Measurements from ENCODE around the gene FAM168A. TPM values are rescaled to one million over a fixed set of nuclear protein-coding genes. Genes with fewer than 3 reads are reported as not detected.

Gene FAM168A
- total and polyA plus RNA-seq, 7 donors: 5.3 to 28.6 (median 18.1) TPM

DNA sequence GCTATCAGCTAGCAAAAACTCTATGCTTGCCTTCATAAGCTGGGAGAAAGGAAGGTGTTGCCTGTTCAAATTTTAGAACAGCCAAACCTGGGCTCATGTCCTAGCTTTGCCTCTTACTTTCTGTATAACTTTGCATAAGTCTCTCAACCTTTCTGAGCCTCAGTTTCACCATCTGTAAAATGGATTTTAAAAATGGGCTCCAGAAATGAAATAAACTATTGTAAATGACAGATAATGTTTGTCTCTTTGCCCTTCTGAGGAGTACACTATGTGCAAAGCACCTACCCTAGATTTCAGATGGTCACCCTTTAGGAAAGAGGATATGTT lies 68.7 kb downstream of the FAM168A start:
- H3K27me3 ChIP-seq (ENCODE audit: insufficient read depth in 3 of 3, low read length in 2 of 3): no peaks in the 10 kb centered on the region
- H3K9me3 ChIP-seq: no peaks in the 10 kb centered on the region
- TF ChIP-seq, protein P1, sequence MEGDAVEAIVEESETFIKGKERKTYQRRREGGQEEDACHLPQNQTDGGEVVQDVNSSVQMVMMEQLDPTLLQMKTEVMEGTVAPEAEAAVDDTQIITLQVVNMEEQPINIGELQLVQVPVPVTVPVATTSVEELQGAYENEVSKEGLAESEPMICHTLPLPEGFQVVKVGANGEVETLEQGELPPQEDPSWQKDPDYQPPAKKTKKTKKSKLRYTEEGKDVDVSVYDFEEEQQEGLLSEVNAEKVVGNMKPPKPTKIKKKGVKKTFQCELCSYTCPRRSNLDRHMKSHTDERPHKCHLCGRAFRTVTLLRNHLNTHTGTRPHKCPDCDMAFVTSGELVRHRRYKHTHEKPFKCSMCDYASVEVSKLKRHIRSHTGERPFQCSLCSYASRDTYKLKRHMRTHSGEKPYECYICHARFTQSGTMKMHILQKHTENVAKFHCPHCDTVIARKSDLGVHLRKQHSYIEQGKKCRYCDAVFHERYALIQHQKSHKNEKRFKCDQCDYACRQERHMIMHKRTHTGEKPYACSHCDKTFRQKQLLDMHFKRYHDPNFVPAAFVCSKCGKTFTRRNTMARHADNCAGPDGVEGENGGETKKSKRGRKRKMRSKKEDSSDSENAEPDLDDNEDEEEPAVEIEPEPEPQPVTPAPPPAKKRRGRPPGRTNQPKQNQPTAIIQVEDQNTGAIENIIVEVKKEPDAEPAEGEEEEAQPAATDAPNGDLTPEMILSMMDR (IDR thresholded peaks at IDR 0.05): no peak
- DNase-seq: no peak
- H3K4me1 ChIP-seq: peaks cover 29% of the 10 kb centered on the region
- peak in 1 of 4 donors; percentile 13 for ATAC-seq
- intact Hi-C loops (cut with DNase I): no loop called here
- H3K27ac ChIP-seq: no peak overlapping the region
- H3K4me3 ChIP-seq: no peak overlapping the region
- no peaks in the 10 kb centered on the region for H3K36me3 ChIP-seq (ENCODE audit: insufficient read depth in 1 of 2, low read depth in 1 of 2)

DNA sequence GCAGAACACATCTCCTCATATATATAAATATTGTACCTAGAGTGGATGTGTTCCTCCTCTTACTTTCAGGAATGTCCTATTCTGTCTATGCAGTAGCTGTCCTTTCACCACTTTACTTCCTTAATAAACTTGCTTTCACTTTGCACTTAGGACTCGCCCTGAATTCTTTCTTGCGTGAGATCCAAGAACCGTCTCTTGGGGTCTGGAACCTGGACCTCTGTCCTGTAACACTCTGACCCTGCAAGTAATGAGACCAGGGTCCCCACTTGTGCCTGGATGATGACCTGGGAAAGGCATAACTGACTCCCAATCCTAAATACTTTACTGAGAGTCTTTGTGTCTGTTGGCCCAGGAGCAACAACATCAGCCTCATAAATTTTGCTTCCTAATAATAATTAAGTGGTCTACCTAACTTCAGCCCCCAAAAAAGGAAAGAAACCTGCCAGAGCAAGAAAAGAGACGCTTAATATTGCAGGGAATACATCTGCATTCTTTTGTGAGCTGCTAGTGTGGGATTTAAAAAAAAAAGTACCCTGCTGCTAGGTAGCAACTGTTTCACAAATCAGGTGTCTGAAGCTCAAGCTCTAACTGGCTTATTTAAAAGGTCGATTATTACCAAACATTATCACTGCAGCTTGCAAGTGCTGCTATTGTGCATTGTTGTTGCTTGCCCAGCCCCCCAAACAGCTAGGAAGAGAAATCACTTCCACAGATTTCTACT lies 69.3 kb downstream of the FAM168A start:
- DNase-seq (no peak), ATAC-seq (no peak)
- 24 to 39% (median 37%) methylated on average over 5 of the region's 5 CpGs for WGBS, 3 donors
- no peak overlapping the region for H3K27ac ChIP-seq
- intact Hi-C loops (cut with DNase I): no loop called here
- peak overlapping the region; percentile 41 for H3K4me3 ChIP-seq
- peaks cover 29% of the 10 kb centered on the region for H3K4me1 ChIP-seq
- no peaks in the 10 kb centered on the region for H3K9me3 ChIP-seq
- H3K27me3 ChIP-seq (ENCODE audit: insufficient read depth in 3 of 3, low read length in 2 of 3): no peaks in the 10 kb centered on the region
- TF ChIP-seq, protein P1 (IDR thresholded peaks at IDR 0.05): no peak
- H3K36me3 ChIP-seq (ENCODE audit: insufficient read depth in 1 of 2, low read depth in 1 of 2): no peaks in the 10 kb centered on the region

DNA sequence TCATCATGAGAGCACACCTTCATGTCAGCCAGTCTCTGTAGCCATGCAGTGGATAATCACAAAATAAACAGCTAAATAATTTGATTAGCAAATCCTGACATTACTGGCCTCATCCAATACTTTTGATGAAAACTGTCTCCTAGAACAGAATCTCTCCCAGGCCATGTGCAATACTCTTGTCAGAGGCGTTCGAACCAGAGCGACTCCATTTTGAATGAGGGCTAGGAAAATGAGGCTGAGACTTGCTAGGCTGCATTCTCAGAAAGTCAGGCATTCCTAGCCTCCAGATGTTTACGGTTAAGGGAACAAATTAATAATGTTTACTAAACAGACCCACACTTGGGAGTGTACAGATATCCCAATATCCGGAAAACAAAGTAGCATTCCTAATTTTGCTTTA lies 69.9 kb downstream of the FAM168A start:
- WGBS, 3 donors: 91 to 95% (median 94%) methylated on average over 5 of the region's 5 CpGs
- Histone ChIP-seq H3K9me3 (no peaks in the 10 kb centered on the region), H3K36me3 (ENCODE audit: insufficient read depth in 1 of 2, low read depth in 1 of 2) (no peaks in the 10 kb centered on the region), H3K27me3 (ENCODE audit: insufficient read depth in 3 of 3, low read length in 2 of 3) (no peaks in the 10 kb centered on the region), H3K4me3 (no peak overlapping the region), H3K27ac (no peak overlapping the region), H3K4me1 (peaks cover 28% of the 10 kb centered on the region)
- ATAC-seq: no peak
- intact Hi-C loops (cut with DNase I): no loop called here
- no peak for DNase-seq
- TF ChIP-seq, protein P1 (IDR thresholded peaks at IDR 0.05): no peak

DNA sequence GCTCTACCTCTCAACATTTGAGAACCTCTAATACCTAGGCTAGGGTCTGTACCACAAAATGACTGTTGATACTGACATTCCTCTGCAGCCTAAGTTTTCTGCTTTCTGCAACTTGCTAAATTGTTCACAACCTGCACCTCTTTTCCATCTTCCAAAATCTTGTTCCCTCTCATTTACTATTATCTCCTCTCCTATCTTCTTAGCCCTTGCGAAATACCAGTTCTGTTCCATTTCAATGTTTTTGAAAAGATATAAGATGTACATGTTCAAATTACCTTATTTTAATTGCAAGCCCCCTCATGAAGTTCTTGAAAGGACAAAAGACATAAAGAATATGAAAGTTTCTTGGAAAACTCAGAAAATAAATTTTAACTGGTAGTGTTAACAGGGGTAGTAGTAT lies 72.3 kb downstream of the FAM168A start:
- TF ChIP-seq, protein P1 (IDR thresholded peaks at IDR 0.05): no peak
- WGBS, 3 donors: 96 to 100% (median 100%) methylated on average over 1 of the region's 1 CpG
- ATAC-seq: no peak

DNA sequence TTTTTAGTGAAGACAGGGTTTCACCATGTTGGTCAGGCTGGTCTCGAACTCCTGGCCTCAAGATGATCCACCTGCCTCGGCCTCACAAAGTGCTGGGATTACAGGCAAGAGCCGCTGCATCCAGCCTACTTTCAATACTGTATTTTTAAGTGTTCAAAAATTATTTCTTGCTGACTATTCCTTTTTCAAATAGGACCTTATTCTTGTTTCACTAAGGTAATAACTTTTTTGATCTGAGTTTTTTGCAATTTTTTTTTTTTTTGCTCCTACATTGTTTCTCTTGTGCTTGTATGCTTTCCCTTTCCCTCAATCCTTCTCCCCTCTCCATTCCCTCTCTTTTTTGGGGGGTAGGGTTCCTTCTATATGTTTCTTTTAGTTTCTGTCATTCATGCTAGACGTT lies 73.1 kb downstream of the FAM168A start:
- no peaks in the 10 kb centered on the region for H3K9me3 ChIP-seq
- no peak overlapping the region for H3K4me3 ChIP-seq
- H3K27me3 ChIP-seq (ENCODE audit: insufficient read depth in 3 of 3, low read length in 2 of 3): no peaks in the 10 kb centered on the region
- DNase-seq: no peak
- H3K36me3 ChIP-seq (ENCODE audit: insufficient read depth in 1 of 2, low read depth in 1 of 2): no peaks in the 10 kb centered on the region
- ATAC-seq: no peak
- intact Hi-C loops (cut with DNase I): no loop called here
- 94 to 96% (median 95%) methylated on average over 4 of the region's 4 CpGs for WGBS, 3 donors
- peaks cover 16% of the 10 kb centered on the region for H3K4me1 ChIP-seq
- TF ChIP-seq, protein P1 (IDR thresholded peaks at IDR 0.05): no peak
- no peak overlapping the region for H3K27ac ChIP-seq

More for the DNA sequence above, 72.3 kb downstream of the FAM168A start:
- Histone ChIP-seq H3K27me3 (ENCODE audit: insufficient read depth in 3 of 3, low read length in 2 of 3) (no peaks in the 10 kb centered on the region), H3K27ac (no peak overlapping the region), H3K9me3 (no peaks in the 10 kb centered on the region), H3K36me3 (ENCODE audit: insufficient read depth in 1 of 2, low read depth in 1 of 2) (no peaks in the 10 kb centered on the region), H3K4me3 (no peak overlapping the region), H3K4me1 (peaks cover 16% of the 10 kb centered on the region)
- no peak for DNase-seq
- intact Hi-C loops (cut with DNase I): no loop called here
